Left ventricle myocardium superior (tissue), 1 donor: ENCODE data around the gene RAET1L. TPM values are rescaled to one million over a fixed set of nuclear protein-coding genes. Genes with fewer than 3 reads are reported as not detected.
"Not testable (repeated sequence)": the region's sequence is repeated elsewhere in the genome, so short reads cannot be mapped to it uniquely, and the experiment has no call there.

Source experiments
- ATAC-seq: fragments of 200-7000 bp; cut with Tn5 transposase; one replicate; pipeline ENCODE4 v1.9.1; 2020; ENCODE audit warnings: mild to moderate bottlenecking, moderate library complexity
- DNase-seq: peaks from one replicate; pipeline ENCODE4 v3.0.0-alpha.2; 2020
- intact Hi-C: fragments of 100-400 bp; cut with micrococcal nuclease; formaldehyde crosslinking; loops from one replicate; pipeline ENCODE4 v1.11.0; 2022
- total RNA-seq: library from RNA; stranded (reverse); fragmentation: NEBNext Ultra II Directional; extraction: Animal tissue kit (Norgen Biotek cat#: 25700); gene quantifications from one replicate; pipeline ENCODE4 v1.2.1, GENCODE V29; 2021
- donor health status: DM: no; HTN: yes; CAD: no; lungs with severe emphysema.

The RAET1L gene
- total RNA-seq, 1 donor from 2014 or later: not detected

DNA sequence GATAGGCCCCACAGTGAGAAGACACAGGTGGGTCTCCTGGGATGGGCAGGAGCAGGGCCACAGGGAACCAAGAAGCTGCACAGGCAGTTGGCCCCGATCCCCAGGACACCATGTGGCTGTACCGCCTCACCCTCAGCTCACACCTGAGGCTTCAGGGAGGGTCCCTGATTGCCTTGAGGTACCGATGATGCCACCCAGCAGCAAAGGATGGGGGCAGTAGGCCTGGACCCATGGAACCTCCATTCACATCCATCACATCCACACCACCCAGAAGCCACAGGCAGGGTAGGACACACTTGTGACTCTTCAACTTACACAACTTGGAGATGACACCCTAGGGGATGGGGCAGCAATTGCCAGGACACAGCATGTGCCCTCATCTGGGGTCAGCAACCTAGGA is 21.7 kb downstream of the RAET1L start:
- not testable (repeated sequence) for DNase-seq, ATAC-seq
- intact Hi-C loops: loop anchor here (5.0 kb wide), 1 partner anchor 66 kb away; no protein-coding TSS in a partner anchor

DNA sequence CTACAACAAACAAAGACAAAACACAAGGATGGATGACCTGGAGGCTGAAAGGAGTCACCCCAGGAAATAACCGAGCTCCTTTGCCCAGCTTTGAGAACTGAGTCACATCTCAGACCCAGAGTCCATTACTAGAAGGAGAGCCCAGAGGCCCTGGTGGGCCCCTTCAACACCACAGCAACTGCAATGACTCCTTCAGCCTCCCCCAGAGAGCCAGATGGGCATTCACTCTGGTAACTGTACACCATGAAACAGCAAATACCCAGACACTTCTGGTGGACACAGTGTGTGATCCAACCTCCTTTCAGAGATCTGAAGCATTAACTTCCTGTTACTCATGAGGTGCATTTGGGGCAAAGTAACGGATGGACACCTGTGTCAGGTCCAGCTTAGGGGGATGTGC is 22.6 kb downstream of the RAET1L start:
- intact Hi-C loops: loop anchor here (5.0 kb wide), 1 partner anchor 65 kb away; no protein-coding TSS in a partner anchor
- DNase-seq: no peak
- no peak for ATAC-seq

DNA sequence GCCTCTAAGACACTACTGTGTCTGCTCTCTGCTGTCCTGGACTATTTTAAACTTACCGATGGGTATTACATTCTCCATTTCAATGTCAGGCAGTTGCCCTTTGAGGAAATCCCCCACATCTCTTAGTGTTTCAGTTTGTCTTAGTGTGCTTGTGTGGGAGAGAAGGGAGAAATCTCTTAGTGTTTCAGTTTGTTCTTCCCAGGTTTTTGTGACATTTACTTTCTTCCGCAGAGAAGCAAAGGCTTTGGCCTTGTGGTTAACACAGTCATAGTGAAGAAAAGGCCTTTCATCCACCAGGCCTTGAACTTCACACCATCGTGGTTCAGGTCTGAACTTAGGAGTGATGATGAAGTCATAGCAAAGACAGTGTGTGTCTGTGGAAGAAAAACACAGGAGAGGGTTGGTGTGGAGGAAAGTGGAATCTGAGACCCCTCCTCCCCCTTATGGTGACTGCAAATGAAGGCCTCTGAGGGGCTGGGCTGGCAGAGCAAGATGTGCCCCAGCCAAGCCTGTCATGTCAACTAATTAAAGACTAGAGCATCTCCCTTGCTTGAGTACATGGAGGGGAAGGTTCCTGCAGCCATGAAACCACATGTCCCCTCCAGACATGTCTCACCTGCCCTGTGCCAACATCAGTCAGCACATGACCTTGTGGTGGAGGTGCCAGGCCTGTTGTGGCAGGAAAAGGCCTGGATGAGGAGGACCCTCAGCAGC is 23.9 kb downstream of the RAET1L start:
- intact Hi-C loops: loop anchor here (5.0 kb wide), 1 partner anchor 64 kb away; no protein-coding TSS in a partner anchor
- ATAC-seq (no peak), DNase-seq (no peak)

DNA sequence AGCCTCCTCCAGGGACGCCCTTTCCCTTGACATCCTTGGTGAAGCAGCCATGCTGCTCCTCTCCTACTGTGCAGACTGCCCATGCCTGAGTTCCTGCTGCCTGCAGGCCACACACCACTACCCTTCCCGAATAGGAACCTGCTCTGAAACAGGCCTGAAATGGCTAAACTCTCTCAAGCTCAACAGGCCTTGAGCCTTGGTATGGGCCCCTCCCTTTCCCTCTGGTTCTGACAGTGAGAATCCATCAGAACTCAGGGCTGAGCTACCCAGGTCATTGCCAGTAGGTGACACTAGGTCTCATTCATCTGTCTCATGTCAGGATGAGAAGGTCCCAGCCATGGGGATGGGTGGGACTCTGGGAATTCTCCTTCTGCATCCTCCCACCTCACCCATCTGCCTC is 25.7 kb downstream of the RAET1L start:
- no peak for ATAC-seq
- intact Hi-C loops: loop anchor here (5.0 kb wide), 1 partner anchor 62 kb away; no protein-coding TSS in a partner anchor
- no peak for DNase-seq

DNA sequence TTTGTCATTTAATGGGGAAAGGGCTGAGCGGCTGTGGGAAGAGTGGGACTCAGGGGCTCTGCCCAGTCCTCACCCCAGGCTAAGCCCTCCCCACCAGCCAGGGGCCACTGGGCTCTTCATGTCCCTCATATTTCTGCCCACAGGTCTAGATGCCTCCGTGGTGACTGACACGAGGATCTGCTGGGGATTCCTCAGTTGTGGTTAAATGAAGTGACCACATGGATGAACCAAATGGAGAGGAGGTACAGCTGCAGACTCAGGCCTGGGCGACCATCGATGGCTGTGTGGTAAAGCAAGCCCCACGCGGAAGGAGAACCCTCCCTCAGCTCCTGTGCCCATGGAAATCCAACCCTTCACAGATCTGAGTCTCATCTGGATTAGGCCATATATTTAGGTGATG is 29.4 kb downstream of the RAET1L start:
- ATAC-seq (no peak), DNase-seq (no peak)
- intact Hi-C loops: no loop called here

DNA sequence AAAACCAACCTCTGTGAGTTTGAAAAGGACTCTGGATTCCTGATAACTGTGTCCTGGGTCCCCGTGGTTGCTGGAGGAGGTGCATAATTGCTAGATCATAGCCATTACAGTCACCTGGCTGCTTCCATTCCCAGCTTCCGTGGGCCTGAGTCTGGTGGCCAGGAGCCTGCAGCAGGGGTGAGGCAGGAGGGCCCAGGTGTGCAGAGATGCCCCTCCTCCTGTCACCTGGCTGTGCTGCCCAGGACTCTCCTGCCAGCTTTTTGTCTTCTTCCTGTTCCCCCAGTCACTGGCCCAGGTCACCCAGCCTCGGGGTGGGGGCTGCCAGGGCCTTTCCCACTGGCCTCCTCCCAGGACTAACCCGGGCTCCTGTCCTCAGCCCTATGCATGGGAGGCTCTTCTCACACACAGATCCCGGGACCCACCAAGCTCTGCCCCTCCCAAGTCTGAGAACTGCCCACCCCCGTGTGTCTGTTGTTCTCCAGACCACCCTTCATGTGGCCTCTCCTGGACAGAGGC is 30.0 kb downstream of the RAET1L start:
- no peak for DNase-seq
- ATAC-seq: no peak
- intact Hi-C loops: no loop called here

DNA sequence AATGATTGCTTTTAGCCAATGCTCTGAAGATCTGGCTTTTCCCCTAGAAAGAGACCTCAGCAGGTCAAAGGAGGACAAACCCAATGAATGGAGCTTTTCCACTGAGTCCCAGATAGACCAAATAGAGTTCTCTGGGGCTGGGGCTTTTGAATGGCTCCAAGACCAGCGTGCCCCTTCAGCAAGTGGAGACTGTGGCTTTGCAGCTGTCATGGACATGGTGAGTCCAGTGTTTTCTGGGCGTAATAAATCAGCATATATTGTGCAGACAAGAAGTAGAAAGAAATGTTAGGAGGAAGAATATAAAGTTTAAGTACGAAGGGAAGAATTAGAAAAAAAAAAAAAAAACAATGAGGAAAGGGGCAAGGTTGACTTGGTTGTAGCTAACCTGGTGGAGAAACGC is 33.5 kb downstream of the RAET1L start:
- intact Hi-C loops: no loop called here
- DNase-seq: no peak
- ATAC-seq: no peak

DNA sequence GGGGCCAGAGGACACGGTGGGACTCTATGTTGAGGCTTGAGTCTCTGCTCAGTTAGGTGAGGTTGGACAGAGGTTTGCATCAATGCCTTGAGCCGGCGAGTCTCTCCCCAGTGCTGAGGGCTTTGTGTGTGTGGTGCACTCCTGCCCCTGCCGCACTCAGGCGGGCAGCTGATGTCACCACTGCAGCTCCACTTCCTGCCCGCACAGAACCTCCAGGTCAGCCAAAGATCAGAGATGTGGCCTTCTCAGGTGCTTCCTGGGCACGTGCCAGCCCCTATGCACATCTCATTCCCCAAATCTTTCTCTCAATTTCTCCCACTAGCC is 33.9 kb downstream of the RAET1L start:
- DNase-seq, ATAC-seq, intact Hi-C loops: not testable (repeated sequence)

DNA sequence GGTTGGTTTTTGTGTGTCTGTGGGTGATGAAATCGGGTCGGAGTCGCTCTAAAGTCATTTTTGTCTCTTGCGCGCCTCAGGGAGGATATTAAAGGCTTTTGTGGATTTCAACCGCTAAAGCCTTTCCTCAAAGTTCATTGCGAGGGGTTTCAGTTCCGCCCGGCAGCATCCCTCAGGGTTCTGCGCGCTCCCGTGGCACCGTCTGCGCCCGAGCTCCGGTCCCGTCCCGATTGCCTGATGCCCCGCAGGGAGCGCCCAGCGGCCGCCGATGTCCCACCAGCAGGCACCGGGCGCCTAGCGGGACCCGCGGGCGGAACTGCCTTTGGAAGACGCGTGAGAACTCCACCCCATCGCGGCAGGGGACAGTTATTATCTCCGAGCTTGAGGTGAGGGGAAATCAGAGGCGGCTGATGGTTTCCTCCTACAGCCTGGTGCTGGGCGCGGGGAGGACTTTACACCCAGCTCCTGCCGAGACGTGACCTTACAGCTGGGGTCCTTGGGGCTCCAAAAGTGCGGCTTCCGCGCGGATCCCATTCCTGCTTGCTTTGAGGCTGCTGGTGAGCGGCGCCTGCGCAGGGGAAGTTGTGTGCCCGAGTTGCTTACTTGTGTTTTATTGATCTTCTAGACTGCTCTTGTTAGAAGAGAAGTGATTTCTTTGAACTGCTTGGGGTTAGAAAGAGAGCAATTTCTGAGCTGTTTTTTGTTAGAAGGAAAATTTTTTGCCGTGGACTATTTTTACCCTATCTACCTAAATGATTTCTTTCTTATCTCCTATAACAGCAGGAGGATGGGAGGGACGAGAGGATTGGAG is 34.5 kb downstream of the RAET1L start:
- DNase-seq (no peak), ATAC-seq (no peak)
- intact Hi-C loops: no loop called here

DNA sequence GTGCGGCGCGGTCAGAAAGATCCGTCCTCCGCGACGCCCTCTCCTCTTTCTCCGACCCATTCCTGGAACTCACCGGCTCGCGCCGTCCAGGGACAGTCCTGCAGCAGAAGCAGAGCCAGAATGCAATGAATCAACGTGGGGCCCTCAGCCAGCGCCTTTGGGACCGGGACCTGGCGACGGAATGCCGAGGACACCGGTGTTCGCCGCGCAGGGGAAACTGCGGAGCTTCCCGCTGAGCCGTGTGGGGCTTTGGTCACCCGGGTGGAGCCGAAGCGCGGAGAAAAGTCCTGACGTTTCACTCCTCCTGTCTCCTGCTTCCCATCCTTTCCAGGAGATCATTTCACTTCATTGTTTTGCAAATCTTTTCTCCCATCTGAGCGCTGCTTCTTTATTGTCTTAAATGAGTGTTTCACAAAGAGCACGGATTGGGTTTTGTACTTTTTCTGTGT is 35.1 kb downstream of the RAET1L start:
- intact Hi-C loops: no loop called here
- ATAC-seq (no peak), DNase-seq (no peak)

DNA sequence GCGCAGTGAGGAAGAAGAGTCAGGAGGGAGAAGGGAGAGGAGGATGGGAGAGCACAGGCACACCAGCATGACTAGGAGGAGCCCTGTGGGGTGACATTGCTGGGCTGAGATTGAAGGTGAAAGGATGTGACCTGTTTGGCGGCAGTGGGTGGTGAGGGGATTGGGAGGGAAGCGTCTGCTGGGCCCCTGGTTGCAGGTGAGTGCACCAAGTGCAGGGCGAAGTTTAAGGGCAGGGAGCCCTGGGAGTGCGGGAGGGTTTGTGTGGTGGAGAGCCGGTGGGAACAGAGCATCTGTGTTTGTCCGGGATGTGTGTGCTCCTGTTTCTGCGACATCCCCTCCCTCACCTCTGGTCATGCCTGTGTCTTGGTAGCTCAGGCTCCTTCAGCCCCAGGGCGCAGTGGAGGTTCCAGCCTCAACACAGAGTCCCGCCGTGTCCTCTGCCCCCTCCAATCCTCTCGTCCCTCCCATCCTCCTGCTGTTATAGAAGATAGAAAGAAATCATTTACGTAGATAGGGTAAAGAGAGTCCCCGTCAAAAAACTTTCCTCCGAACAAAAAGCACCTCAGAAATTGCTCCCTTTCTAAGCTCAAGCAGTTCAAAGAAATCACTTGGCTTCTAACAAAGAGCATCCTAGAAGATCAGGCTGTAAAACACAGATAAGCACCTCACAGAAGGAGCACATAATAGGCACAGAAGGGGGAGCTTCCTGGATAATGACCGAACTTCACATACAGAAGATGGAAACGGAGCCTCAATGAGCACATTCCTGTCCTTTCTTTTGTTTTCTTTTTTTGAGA is 36.6 kb downstream of the RAET1L start:
- ATAC-seq (no peak), DNase-seq (no peak)
- intact Hi-C loops: no loop called here

DNA sequence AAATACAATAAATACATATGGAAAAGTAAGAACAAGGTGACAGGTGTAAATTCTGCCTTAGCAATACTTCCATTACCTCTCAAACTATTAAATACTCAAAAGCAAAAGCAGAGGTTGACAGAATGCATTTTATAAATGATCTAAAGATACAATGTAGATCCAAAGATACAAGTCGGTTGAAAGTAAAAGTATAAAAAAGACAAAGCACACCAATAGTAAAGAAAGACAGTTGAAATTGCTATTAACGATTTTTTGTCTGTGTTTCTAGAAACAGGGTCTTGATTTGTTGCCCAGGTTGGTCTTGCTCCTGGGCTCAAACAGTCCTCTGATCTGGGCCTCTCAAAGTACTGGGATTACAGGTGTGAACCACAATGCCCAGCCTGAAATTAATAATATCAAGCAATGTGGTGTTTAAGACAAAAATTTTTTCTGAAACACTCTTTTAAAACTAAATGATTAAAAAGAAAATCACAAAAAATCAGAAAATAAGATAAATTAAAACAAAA is 37.7 kb downstream of the RAET1L start:
- ATAC-seq: no peak
- DNase-seq: no peak
- intact Hi-C loops: no loop called here

DNA sequence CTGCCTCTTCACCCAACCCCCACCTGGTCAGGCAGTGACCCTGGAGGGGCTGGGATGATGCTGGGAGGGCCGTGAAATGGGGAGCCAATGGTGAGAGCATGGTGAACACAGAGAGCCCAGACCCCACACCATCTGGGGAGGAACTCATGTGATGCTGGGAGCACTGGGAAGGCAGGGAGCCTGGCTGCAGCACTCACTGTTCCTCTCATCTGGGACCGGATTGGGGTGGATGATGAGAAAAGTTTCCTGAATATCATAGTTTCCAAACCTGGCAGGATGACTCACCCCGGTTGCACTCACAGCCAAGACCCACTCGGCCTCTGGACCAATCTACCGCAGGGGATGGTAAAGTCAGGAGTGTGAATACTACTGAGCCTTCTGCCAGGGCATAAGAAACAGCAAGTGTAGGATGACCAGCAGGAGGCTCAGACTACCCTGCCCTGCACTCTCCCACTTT is 39.8 kb downstream of the RAET1L start:
- no peak for ATAC-seq
- no peak for DNase-seq
- intact Hi-C loops: no loop called here

DNA sequence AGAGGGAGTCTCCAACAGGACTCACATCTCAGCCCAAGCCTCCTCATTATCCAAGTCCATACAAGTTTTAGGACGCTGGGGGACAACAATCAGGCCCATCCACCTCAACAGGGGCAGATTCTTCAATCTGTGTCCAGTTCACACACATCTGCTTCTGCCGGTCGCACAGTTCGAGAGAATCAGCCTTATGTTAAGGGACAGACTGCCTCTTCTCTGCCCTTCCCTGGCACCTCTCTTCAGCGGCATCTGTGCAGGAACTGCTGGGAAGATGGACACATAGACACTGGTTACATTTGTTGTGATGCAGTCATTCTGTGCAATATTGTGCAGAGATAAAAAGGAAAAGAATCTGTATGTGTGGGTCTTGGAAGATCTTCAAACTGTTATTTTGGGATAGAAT is 40.6 kb downstream of the RAET1L start:
- DNase-seq: no peak
- intact Hi-C loops: no loop called here
- no peak for ATAC-seq

DNA sequence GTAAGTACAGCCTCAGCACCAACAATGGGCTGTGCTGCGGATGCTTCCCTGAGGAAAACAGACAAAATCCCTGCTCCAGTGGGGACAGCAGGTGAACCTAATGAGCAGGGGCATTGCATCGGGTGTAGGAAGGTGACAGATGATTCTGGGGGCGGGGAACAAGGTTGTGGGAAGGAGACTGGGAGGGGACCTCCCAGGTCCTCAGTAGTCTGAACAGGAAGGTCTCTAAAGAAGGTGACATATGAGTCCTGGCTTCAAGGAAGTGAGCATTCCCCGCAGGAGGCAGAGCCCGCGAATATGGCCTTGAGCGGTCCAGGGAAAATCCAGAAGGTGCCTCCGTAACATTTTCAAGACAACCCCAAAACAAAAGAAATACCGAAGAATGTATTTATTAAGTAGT is 42.2 kb downstream of the RAET1L start:
- intact Hi-C loops: no loop called here
- DNase-seq: no peak
- ATAC-seq: no peak

DNA sequence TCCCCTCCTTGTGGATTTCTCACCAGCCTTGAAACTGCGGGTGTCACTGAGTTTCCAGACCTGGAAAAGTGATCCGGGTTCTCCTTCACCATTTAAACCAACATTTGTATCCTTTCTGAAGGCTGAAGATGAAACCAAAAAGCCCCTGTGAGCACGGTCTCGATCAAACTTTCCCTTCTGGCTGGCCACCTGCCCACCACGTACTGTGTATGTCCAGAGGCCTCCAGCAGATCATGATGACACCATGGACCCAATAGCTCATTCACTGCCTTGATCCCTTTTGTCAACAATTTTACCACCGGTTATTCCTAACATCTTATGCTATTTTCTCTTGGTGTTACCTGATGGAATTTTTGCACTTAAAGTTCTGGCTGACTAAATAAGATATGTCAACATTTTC is 46.0 kb downstream of the RAET1L start:
- ATAC-seq (no peak), DNase-seq (no peak)
- intact Hi-C loops: no loop called here

DNA sequence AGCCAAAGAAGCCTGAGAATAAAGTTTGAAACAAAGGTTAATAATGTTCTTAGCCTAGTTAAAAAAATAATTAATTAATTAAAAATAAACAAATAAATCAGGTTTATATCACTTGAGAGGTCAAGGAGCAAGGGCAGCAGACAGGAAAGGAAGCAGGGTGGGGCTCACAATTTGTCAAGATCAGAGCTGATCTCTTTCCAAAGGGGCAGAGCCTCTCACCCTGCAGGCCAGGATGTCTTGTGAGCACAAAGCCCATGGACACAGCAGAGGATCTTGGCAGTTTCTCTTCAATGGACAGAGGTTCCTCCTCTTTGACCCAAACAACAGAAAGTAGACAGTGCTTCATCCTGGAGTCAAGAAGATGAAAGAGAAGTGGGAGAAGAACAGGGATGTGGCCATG is 46.7 kb downstream of the RAET1L start:
- no peak for ATAC-seq
- intact Hi-C loops: no loop called here
- no peak for DNase-seq

DNA sequence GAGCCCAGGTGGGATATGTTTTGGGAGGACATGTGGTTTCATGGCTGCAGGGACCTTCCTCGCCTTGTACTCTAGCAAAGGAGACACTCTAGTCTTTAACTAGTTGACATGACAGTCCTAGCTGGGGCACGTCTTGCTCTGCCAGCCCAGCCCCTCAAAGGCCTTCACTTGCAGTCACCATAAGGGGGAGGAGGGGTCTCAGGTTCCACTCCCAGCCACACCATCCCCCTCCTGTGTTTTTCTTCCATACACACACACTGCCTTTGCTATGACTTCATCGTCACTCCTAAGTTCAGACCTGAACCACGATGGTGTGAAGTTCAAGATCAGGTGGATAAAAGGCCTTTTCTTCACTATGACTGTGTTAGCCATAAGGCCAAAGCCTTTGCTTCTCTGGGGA is 48.1 kb downstream of the RAET1L start:
- no peak for DNase-seq
- no peak for ATAC-seq
- intact Hi-C loops: no loop called here

DNA sequence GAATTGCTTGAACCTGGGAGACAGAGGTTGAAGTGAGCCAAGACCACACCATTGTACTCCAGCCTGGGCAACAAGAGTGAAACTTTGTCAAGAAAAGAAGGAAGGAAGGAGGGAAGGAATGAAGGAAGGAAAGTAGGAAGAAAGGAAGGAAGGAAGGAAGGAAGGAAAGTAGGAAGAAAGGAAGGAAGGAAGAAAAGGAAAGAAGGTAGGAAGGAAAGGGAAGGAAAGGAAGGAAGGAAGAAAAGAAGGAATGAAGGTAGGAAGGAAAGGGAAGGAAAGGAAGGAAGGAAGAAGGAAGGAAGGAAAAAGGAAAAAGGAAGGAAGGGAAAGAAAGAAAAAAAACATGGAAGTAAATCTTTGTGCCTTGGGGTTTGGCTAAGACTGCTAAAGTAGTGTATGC is 49.9 kb downstream of the RAET1L start:
- ATAC-seq (no peak), DNase-seq (no peak)
- intact Hi-C loops: no loop called here
